MCF 10A (cell line): ENCODE data around the gene MAD1L1. TPM values are rescaled to one million over a fixed set of nuclear protein-coding genes. Genes with fewer than 3 reads are reported as not detected.

Source experiments
- Bru-seq: library from RNA; stranded (reverse); fragments of 400-500 nt; gene quantifications from one replicate; lab custom pipeline; 2021; lab: Mats Ljungman, UMichigan
- BruChase-seq, 2 experiments: library from RNA; stranded (reverse); fragments of 400-500 nt; gene quantifications; one replicate each; lab custom pipeline; 2021; lab: Mats Ljungman, UMichigan
- BruUV-seq: library from RNA; stranded (reverse); fragments of 400-500 nt; replicated peaks from 2 replicates; lab custom pipeline; 2021; lab: Mats Ljungman, UMichigan
- CTCF ChIA-PET: fragments of 300-600 bp; sonication (Branson Sonifier 250); formaldehyde crosslinking; extraction: SDS; loops from one replicate; lab custom pipeline; 2021; ENCODE audit warnings: antibody characterized with exemption, inconsistent platforms; lab: Yijun Ruan, JAX
- POLR2A ChIA-PET: fragments of 300-600, 350-650 bp; sonication (Branson Sonifier 250); formaldehyde crosslinking; extraction: SDS; loops from one replicate; lab custom pipeline; 2020; ENCODE audit warnings: antibody characterized with exemption, inconsistent platforms; lab: Yijun Ruan, JAX
- DNase-seq: peaks from one replicate; pipeline ENCODE4 v3.0.0-alpha.2; 2018; ENCODE audit not compliant: unreplicated experiment
- H3K27ac Mint-ChIP-seq: one replicate; pipeline ENCODE4 v1.8.0; 2022; ENCODE audit warnings: mild to moderate bottlenecking, low read depth, mixed read lengths; ENCODE audit not compliant: unreplicated experiment
- H3K27me3 Mint-ChIP-seq: one replicate; pipeline ENCODE4 v1.8.0; 2022; ENCODE audit warnings: mixed read lengths; ENCODE audit not compliant: insufficient read depth, unreplicated experiment
- H3K36me3 Mint-ChIP-seq: one replicate; pipeline ENCODE4 v1.8.0; 2022; ENCODE audit warnings: mild to moderate bottlenecking, moderate library complexity, mixed read lengths; ENCODE audit not compliant: insufficient read depth, unreplicated experiment
- H3K4me1 Mint-ChIP-seq: one replicate; pipeline ENCODE4 v1.8.0; 2022; ENCODE audit warnings: mixed read lengths; ENCODE audit not compliant: insufficient read depth, unreplicated experiment
- H3K4me3 Mint-ChIP-seq: one replicate; pipeline ENCODE4 v1.8.0; 2022; ENCODE audit warnings: mild to moderate bottlenecking, moderate library complexity, mixed read lengths; ENCODE audit not compliant: unreplicated experiment
- H3K9me3 Mint-ChIP-seq: one replicate; pipeline ENCODE4 v1.8.0; 2022; ENCODE audit warnings: mixed read lengths; ENCODE audit not compliant: unreplicated experiment
- CTCF ChIP-seq: fragments of 200-600 bp; IDR thresholded peaks from one replicate; pipeline ENCODE4 v1.8.0; 2022; ENCODE audit warnings: antibody characterized with exemption, mild to moderate bottlenecking; ENCODE audit not compliant: unreplicated experiment
- intact Hi-C: fragments of 100-400 bp; cut with micrococcal nuclease; formaldehyde crosslinking; loops from 2 replicates; pipeline ENCODE4 v1.14.1; 2022
- long read RNA-seq: library from polyadenylated mRNA; stranded (forward); transcript quantifications from one replicate; pipeline ENCODE4 v2.0.0, GENCODE V29; 2022
- total RNA-seq: library from RNA; stranded (reverse); gene quantifications from 2 replicates; pipeline ENCODE4 v1.2.3, GENCODE V29; 2022

The MAD1L1 gene
- total RNA-seq (25.2 and 32.0 TPM in 2 replicates), Bru-seq, nascent RNA (percentile 47 among the genes with signal in this experiment), BruChase-seq, experiment 1, labeled RNA remaining after a 6-hour chase (percentile 47 among the genes with signal in this experiment), BruChase-seq, experiment 2, labeled RNA remaining after a 2-hour chase (percentile 45 among the genes with signal in this experiment)
- long read RNA-seq, transcript MAD1L1-202 (19 exons, 2,762 nt): major isoform, 7 of 74 reads
- long read RNA-seq, partial matches to known transcripts: 4 of 74 reads
- long read RNA-seq, other reads (novel, unspliced or antisense): 60 of 74 reads

- intact Hi-C loops: no loop called here
- H3K4me3 Mint-ChIP-seq: peak within 1 kb of the TSS; percentile 81
- POLR2A ChIA-PET: interaction anchor here (0.9 to 3.5 kb wide), 4 partner anchors 8 to 121 kb away, joined by 4 to 25 read pairs (median 8); partner anchors contain the start of genes EIF3B, MRM2 and NUDT1
- H3K27ac Mint-ChIP-seq: peak within 1 kb of the TSS; percentile 82
- H3K36me3 Mint-ChIP-seq: peaks cover 32% of the 10 kb centered on the region
- CTCF ChIA-PET: interaction anchor here (0.9 kb wide), 1 partner anchor 86 kb away, joined by 6 read pairs; no protein-coding TSS in a partner anchor
- TF ChIP-seq CTCF: no peak
- no peaks in the 10 kb centered on the region for H3K9me3 Mint-ChIP-seq
- peaks cover 5% of the 10 kb centered on the region for H3K4me1 Mint-ChIP-seq
- no peaks in the 10 kb centered on the region for H3K27me3 Mint-ChIP-seq
- peak; percentile 85 for DNase-seq
- no TSS peak for BruUV-seq
These were observed at the start of gene MAD1L1 for GRCh38 chr7:2232766-2233520. Gene MAD1L1, minus strand, starts transcription at chr7:2232945. Its CDS starts 2,812 bp downstream, at chr7:2230133.

GRCh38 chr7:2282185-2282751 is 49.5 kb upstream of the MAD1L1 start:
- Mint-ChIP-seq H3K9me3 (no peaks in the 10 kb centered on the region), H3K27me3 (no peaks in the 10 kb centered on the region), H3K4me1 (no peaks in the 10 kb centered on the region), H3K27ac (no peak overlapping the region), H3K4me3 (no peak overlapping the region), H3K36me3 (peaks cover 13% of the 10 kb centered on the region)
- intact Hi-C loops: no loop called here
- BruUV-seq: no TSS peak
- no peak for DNase-seq
- POLR2A ChIA-PET: no interaction called here
- TF ChIP-seq CTCF: no peak
- CTCF ChIA-PET: interaction anchor here (0.8 kb wide), 1 partner anchor 1091 kb away, joined by 4 read pairs; no protein-coding TSS in a partner anchor

- DNase-seq: no peak
- no peak for TF ChIP-seq CTCF
- no peaks in the 10 kb centered on the region for H3K4me1 Mint-ChIP-seq
- H3K36me3 Mint-ChIP-seq: peaks cover 13% of the 10 kb centered on the region
- no peak overlapping the region for H3K4me3 Mint-ChIP-seq
- H3K27me3 Mint-ChIP-seq: no peaks in the 10 kb centered on the region
- intact Hi-C loops: no loop called here
- BruUV-seq: no TSS peak
- H3K9me3 Mint-ChIP-seq: no peaks in the 10 kb centered on the region
- ChIA-PET POLR2A (no interaction called here), CTCF (interaction anchor here (0.8 kb wide), 1 partner anchor 1090 kb away, joined by 4 read pairs; no protein-coding TSS in a partner anchor)
- H3K27ac Mint-ChIP-seq: no peak overlapping the region
These were observed 48.8 kb upstream of the MAD1L1 start for GRCh38 chr7:2281541-2281940.
